Nephron progenitor cell (in vitro differentiated cells): ENCODE data around the gene C9orf153.

Source experiments
- DNase-seq: peaks from one replicate; pipeline ENCODE4 v3.0.0; 2021
- H3K27ac Mint-ChIP-seq: 2 replicates; pipeline ENCODE4 v1.8.0; 2021; ENCODE audit warnings: mild to moderate bottlenecking, moderate library complexity, mixed read lengths
- H3K27me3 Mint-ChIP-seq: 2 replicates; pipeline ENCODE4 v1.8.0; 2021; ENCODE audit warnings: mild to moderate bottlenecking, low read depth, mixed read lengths; ENCODE audit not compliant: poor library complexity
- H3K36me3 Mint-ChIP-seq: 2 replicates; pipeline ENCODE4 v1.8.0; 2021; ENCODE audit warnings: low read depth, mixed read lengths
- H3K4me1 Mint-ChIP-seq: 2 replicates; pipeline ENCODE4 v1.8.0; 2021; ENCODE audit warnings: mixed read lengths
- H3K4me3 Mint-ChIP-seq: 2 replicates; pipeline ENCODE4 v1.8.0; 2021; ENCODE audit warnings: mild to moderate bottlenecking, moderate library complexity, mixed read lengths
- H3K9me3 Mint-ChIP-seq: 2 replicates; pipeline ENCODE4 v1.8.0; 2021; ENCODE audit warnings: mild to moderate bottlenecking, moderate library complexity, mixed read lengths
- TF ChIP-seq, protein P1 (sequence below): fragments of 200-600 bp; sonication (generic); IDR thresholded peaks from 2 replicates; pipeline ENCODE4 v1.5.0; 2021; ENCODE audit warnings: antibody characterized with exemption

Gene C9orf153

GRCh38 chr9:86222667-86223066 lies 36.8 kb downstream of the C9orf153 start:
- TF ChIP-seq, protein P1, sequence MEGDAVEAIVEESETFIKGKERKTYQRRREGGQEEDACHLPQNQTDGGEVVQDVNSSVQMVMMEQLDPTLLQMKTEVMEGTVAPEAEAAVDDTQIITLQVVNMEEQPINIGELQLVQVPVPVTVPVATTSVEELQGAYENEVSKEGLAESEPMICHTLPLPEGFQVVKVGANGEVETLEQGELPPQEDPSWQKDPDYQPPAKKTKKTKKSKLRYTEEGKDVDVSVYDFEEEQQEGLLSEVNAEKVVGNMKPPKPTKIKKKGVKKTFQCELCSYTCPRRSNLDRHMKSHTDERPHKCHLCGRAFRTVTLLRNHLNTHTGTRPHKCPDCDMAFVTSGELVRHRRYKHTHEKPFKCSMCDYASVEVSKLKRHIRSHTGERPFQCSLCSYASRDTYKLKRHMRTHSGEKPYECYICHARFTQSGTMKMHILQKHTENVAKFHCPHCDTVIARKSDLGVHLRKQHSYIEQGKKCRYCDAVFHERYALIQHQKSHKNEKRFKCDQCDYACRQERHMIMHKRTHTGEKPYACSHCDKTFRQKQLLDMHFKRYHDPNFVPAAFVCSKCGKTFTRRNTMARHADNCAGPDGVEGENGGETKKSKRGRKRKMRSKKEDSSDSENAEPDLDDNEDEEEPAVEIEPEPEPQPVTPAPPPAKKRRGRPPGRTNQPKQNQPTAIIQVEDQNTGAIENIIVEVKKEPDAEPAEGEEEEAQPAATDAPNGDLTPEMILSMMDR, result no peak
- no peaks in the 10 kb centered on the region for H3K4me1 Mint-ChIP-seq
- no peaks in the 10 kb centered on the region for H3K36me3 Mint-ChIP-seq
- peaks cover 7% of the 10 kb centered on the region for H3K27me3 Mint-ChIP-seq
- no peak overlapping the region for H3K4me3 Mint-ChIP-seq
- no peak overlapping the region for H3K27ac Mint-ChIP-seq
- H3K9me3 Mint-ChIP-seq, result no peaks in the 10 kb centered on the region
- DNase-seq, result no peak

- H3K27me3 Mint-ChIP-seq, result peaks cover 7% of the 10 kb centered on the region
- no peak for DNase-seq
- no peak overlapping the region for H3K4me3 Mint-ChIP-seq
- TF ChIP-seq, protein P1, result no peak
- H3K36me3 Mint-ChIP-seq, result no peaks in the 10 kb centered on the region
- H3K4me1 Mint-ChIP-seq, result no peaks in the 10 kb centered on the region
- no peaks in the 10 kb centered on the region for H3K9me3 Mint-ChIP-seq
- no peak overlapping the region for H3K27ac Mint-ChIP-seq
Observed at GRCh38 chr9:86219606-86220005, 39.9 kb downstream of the C9orf153 start.

DNA sequence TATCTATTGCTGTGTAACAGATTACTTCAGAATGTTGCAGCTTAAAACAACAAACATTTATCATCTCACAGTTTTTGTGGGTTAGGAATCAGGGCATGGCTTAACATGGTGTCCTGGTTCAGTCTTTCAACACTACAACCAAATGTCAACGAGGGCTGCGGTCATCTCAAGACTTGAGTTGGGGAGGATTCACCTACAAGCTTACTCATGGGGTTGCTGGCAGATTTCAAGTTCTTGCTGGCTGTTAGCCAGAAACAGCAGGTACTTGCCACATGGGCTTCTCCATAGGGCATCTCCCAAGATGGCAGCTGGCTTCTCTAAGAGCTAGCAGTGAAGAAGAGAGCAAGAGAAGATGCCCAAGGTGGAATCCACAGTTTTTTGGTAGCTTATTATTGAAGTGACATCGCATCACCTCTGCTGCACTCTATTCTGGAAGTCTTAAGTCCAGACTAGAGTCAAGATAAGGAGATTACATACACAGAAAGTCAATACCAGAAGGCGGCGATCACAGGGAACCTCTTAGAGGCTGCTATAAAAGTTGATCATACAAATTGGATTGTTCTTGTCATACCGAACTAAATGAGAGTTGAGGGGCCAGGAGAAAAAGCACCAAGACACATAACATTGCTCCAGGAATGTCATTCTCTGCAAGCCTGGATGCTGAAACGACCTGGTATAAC lies 42.2 kb downstream of the C9orf153 start:
- H3K9me3 Mint-ChIP-seq, result no peaks in the 10 kb centered on the region
- no peak for DNase-seq
- H3K36me3 Mint-ChIP-seq, result no peaks in the 10 kb centered on the region
- no peak overlapping the region for H3K4me3 Mint-ChIP-seq
- peaks cover 3% of the 10 kb centered on the region for H3K27me3 Mint-ChIP-seq
- H3K4me1 Mint-ChIP-seq, result no peaks in the 10 kb centered on the region
- TF ChIP-seq, protein P1, result no peak
- H3K27ac Mint-ChIP-seq, result no peak overlapping the region

DNA sequence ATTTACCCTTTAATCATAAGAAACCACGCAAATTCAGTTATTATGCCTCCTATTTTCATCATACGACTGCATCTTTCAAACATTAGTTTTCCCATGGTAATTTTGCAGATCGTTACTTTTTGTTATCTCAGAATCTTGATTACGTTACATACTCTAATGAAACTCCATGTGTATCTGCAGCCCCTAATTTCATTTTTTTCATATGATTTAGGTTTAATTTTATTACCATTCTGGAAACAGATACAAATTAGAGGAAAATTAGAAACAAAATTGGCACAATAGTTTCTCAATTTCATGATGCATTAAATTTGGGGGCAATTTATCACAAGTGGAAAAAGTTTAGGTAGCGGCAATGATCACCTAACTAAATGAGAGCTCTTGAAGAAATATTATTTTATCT lies 52.3 kb downstream of the C9orf153 start:
- peaks cover 4% of the 10 kb centered on the region for H3K27me3 Mint-ChIP-seq
- TF ChIP-seq, protein P1, result no peak
- no peak overlapping the region for H3K4me3 Mint-ChIP-seq

DNA sequence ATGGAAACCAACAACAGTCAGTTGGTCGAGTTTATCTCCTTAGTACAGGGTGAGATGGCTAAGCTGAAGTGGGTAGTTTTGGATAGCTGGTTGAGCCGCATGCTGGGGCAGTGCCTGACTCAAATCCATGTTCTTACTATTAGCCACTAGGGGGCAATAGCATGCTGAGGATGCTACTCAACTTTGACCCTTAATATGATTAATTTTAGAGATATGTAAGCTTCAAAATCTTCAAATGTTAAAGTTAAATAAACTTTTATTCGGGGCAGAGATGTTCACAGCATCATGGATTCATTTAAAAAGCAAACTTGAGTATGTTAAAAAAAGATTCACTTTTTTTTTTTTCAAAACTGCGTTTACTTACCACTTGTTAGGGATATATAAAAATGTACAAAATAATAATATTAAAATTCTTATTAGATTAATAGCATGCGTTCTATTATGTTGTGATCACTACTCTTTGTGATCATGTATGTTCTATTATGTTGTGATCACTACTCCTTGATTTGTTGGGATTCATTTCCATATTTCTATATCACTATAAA lies 57.0 kb downstream of the C9orf153 start:
- peak; percentile 21 for DNase-seq
- TF ChIP-seq, protein P1, result peak; percentile 88
- Mint-ChIP-seq H3K4me1 (peaks cover 32% of the 10 kb centered on the region), H3K27ac (no peak overlapping the region), H3K4me3 (no peak overlapping the region), H3K9me3 (no peaks in the 10 kb centered on the region), H3K36me3 (no peaks in the 10 kb centered on the region), H3K27me3 (peaks cover 14% of the 10 kb centered on the region)

More for the DNA sequence above, 52.3 kb downstream of the C9orf153 start:
- H3K9me3 Mint-ChIP-seq, result no peaks in the 10 kb centered on the region
- peaks cover 13% of the 10 kb centered on the region for H3K4me1 Mint-ChIP-seq
- H3K27ac Mint-ChIP-seq, result no peak overlapping the region
- no peaks in the 10 kb centered on the region for H3K36me3 Mint-ChIP-seq
- no peak for DNase-seq
